ENCODE data around the gene MRTFA. TPM values are rescaled to one million over a fixed set of nuclear protein-coding genes. Genes with fewer than 3 reads are reported as not detected.

The MRTFA gene
- total RNA-seq, 1 experiment from 2014 or later, result 28.0 TPM

DNA sequence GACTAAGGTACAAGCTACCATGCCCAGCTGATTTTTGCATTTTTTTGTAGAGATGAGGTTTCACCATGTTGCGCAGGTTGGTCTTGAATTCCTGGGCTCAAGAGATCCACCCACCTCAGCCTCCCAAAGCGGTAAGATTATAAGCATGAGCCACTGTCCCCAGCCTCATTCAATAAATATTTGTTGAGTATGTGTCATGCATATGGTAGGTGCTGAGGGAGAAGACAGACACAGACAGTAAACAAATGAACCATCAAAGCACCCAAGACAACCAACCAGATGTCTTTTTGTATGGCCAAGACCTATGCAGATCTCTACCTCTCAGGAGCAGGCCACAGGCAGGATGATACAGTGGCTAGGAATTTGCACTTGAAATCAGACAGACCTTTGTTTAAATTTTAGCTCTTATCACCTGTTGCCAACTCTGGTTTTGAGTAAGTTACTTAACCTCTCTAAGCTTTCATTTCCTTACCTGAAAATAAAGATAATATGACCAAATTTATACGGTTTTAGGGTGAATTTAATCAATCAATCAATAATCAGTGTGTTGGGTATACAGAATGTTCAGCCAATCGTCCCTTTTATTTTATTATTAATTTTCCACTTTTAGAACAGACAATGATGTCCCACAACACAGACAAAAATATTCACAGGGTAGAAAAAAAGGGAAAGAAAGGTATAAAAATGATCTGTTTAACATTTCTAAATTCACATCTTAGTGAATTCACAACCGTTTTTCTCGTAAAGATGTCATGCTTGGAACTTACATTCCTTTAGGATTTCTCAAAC lies 137.9 kb downstream of the MRTFA start (continued):
- TF ChIP-seq, protein P1, sequence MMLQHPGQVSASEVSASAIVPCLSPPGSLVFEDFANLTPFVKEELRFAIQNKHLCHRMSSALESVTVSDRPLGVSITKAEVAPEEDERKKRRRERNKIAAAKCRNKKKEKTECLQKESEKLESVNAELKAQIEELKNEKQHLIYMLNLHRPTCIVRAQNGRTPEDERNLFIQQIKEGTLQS (IDR thresholded peaks at IDR 0.05), result no peak
- TF ChIP-seq, protein P2, sequence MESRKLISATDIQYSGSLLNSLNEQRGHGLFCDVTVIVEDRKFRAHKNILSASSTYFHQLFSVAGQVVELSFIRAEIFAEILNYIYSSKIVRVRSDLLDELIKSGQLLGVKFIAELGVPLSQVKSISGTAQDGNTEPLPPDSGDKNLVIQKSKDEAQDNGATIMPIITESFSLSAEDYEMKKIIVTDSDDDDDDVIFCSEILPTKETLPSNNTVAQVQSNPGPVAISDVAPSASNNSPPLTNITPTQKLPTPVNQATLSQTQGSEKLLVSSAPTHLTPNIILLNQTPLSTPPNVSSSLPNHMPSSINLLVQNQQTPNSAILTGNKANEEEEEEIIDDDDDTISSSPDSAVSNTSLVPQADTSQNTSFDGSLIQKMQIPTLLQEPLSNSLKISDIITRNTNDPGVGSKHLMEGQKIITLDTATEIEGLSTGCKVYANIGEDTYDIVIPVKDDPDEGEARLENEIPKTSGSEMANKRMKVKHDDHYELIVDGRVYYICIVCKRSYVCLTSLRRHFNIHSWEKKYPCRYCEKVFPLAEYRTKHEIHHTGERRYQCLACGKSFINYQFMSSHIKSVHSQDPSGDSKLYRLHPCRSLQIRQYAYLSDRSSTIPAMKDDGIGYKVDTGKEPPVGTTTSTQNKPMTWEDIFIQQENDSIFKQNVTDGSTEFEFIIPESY (IDR thresholded peaks at IDR 0.05; ENCODE audit: extremely low read depth, insufficient replicate concordance, low read length), result no peak
- TF ChIP-seq CBX3 (IDR thresholded peaks at IDR 0.05; ENCODE audit: low read depth), result peak; percentile 57; the same call in 1 of the 2 replicates
- TF ChIP-seq EZH2 (IDR thresholded peaks at IDR 0.05), result no peak
- TF ChIP-seq CEBPB (IDR thresholded peaks at IDR 0.05; ENCODE audit: low read depth), result peak; percentile 68; the same call in 1 of the 2 replicates

DNA sequence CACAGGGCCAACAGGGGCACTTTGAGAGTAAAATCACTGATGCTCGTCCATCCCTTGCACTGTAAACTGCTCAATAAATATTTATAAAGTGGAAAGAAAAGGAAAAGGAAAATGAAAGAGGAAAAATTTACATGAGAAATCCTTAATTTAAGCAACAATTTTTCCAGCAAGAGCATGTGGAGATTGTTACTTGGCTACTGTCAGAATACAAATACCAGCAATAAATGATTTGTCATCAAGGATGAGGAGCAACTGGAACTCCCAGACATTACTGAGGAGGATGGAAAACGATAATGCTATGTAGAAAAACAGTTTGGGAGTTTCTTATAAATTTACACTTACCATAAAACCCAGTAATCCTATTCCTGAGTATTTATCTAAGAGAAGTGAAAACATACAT lies 143.1 kb downstream of the MRTFA start:
- Histone ChIP-seq H3K4me2 (ENCODE audit: low read length) (no peak overlapping the region), H2AFZ (ENCODE audit: low read depth, low read length, poor library complexity, severe bottlenecking) (no peak overlapping the region), H3K4me1 (ENCODE audit: control insufficient read depth in 1 of 2, insufficient read depth in 2 of 2, low read length in 2 of 2) (peaks cover 9 to 14% of the 10 kb centered on the region in 2 experiments), H3K27ac (ENCODE audit: low read depth, low read length) (no peak overlapping the region), H3K27me3 (ENCODE audit: insufficient read depth, low read length) (no peaks in the 10 kb centered on the region), H3K4me3 (replicated peaks in 1 of 2; ENCODE audit: low read depth in 1 of 2, low read length in 2 of 2) (no peak overlapping the region), H3K9ac (ENCODE audit: low read length) (no peak overlapping the region), H3K36me3 (ENCODE audit: control insufficient read depth in 1 of 2, insufficient read depth in 2 of 2, low read length in 2 of 2) (no peaks in the 10 kb centered on the region), H3K79me2 (ENCODE audit: insufficient read depth, low read length) (no peaks in the 10 kb centered on the region), H4K20me1 (ENCODE audit: insufficient read depth) (no peaks in the 10 kb centered on the region), H3K9me3 (ENCODE audit: control insufficient read depth in 1 of 2, insufficient read depth in 1 of 2, low read depth in 1 of 2, low read length in 2 of 2) (no peaks in the 10 kb centered on the region), H3K9me2 (ENCODE audit: insufficient read depth) (no peaks in the 10 kb centered on the region)
- RAD21 ChIA-PET (ENCODE audit: low non-redundant PET in 1 of 2, low total read pairs in 2 of 2, uncharacterized antibody in 2 of 2, unreplicated experiment in 2 of 2), result no interaction called here
- DNase-seq (ENCODE audit: low read depth, low spot score) (no peak), ATAC-seq (no peak)
- POLR2A ChIA-PET, result no interaction called here
- BruUV-seq (replicated peaks), result no TSS peak
- intact Hi-C loops (cut with micrococcal nuclease), result no loop called here
- CTCF ChIA-PET, result no interaction called here
- TF ChIP-seq EZH2phosphoT487 (IDR thresholded peaks at IDR 0.05; ENCODE audit: borderline replicate concordance) (no peak), CBX3 (IDR thresholded peaks at IDR 0.05; ENCODE audit: low read depth) (no peak), ZFX (IDR thresholded peaks at IDR 0.05) (no peak), SIN3A (IDR thresholded peaks at IDR 0.05; ENCODE audit: low read depth) (no peak), CEBPB (IDR thresholded peaks at IDR 0.05; ENCODE audit: low read depth) (no peak), EZH2 (IDR thresholded peaks at IDR 0.05) (no peak), SP1 (IDR thresholded peaks at IDR 0.05; ENCODE audit: low read depth) (no peak), RAD21 (IDR thresholded peaks at IDR 0.05; ENCODE audit: low read depth) (no peak), EGR1 (IDR thresholded peaks at IDR 0.05; ENCODE audit: low read depth) (no peak), ELF1 (IDR thresholded peaks at IDR 0.05; ENCODE audit: borderline replicate concordance, low read depth) (no peak), FOSL1 (IDR thresholded peaks at IDR 0.05; ENCODE audit: low read depth) (no peak)
- TF ChIP-seq, protein P3, sequence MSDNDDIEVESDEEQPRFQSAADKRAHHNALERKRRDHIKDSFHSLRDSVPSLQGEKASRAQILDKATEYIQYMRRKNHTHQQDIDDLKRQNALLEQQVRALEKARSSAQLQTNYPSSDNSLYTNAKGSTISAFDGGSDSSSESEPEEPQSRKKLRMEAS (IDR thresholded peaks at IDR 0.05), result no peak
- TF ChIP-seq, protein P4, sequence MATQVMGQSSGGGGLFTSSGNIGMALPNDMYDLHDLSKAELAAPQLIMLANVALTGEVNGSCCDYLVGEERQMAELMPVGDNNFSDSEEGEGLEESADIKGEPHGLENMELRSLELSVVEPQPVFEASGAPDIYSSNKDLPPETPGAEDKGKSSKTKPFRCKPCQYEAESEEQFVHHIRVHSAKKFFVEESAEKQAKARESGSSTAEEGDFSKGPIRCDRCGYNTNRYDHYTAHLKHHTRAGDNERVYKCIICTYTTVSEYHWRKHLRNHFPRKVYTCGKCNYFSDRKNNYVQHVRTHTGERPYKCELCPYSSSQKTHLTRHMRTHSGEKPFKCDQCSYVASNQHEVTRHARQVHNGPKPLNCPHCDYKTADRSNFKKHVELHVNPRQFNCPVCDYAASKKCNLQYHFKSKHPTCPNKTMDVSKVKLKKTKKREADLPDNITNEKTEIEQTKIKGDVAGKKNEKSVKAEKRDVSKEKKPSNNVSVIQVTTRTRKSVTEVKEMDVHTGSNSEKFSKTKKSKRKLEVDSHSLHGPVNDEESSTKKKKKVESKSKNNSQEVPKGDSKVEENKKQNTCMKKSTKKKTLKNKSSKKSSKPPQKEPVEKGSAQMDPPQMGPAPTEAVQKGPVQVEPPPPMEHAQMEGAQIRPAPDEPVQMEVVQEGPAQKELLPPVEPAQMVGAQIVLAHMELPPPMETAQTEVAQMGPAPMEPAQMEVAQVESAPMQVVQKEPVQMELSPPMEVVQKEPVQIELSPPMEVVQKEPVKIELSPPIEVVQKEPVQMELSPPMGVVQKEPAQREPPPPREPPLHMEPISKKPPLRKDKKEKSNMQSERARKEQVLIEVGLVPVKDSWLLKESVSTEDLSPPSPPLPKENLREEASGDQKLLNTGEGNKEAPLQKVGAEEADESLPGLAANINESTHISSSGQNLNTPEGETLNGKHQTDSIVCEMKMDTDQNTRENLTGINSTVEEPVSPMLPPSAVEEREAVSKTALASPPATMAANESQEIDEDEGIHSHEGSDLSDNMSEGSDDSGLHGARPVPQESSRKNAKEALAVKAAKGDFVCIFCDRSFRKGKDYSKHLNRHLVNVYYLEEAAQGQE (IDR thresholded peaks at IDR 0.05; ENCODE audit: low read depth), result no peak
- TF ChIP-seq, protein P1 (IDR thresholded peaks at IDR 0.05), result no peak
- TF ChIP-seq, protein P2 (IDR thresholded peaks at IDR 0.05; ENCODE audit: extremely low read depth, insufficient replicate concordance, low read length), result no peak
